H1 (cell line): ENCODE measurements around the gene CFAP61. TPM values are rescaled to one million over a fixed set of nuclear protein-coding genes. Genes with fewer than 3 reads are reported as not detected.

Source experiments
- BACH1 ChIP-seq: IDR thresholded peaks from 2 replicates; pipeline ENCODE4 v1.6.1; 2012; ENCODE audit warnings: low read length, improper control_type of control experiment
- SIN3A ChIP-seq, 2 experiments: IDR thresholded peaks in 1 of 2; conservative IDR thresholded peaks in 1 of 2; 2 replicates each; pipeline ENCODE4 v1.6.1; 2011 to 2012; ENCODE audit warnings: low read length in 2 of 2, improper control_type of control experiment in 1 of 2, low read depth in 1 of 2, mild to moderate bottlenecking in 1 of 2
- SP4 ChIP-seq: IDR thresholded peaks from 2 replicates; pipeline ENCODE4 v1.6.1; 2012; ENCODE audit warnings: low read length, inconsistent platforms
- polyA plus RNA-seq, 7 experiments: library from polyadenylated mRNA; depleted of rRNA in 3 of 7; stranded (reverse) in 5 of 7; unstranded in 2 of 7; fragments of >200 nt in 5 of 7; fragments of 200-250 nt in 2 of 7; gene quantifications; 1 replicate in 5 of 7; 2 replicates in 1 of 7; 4 replicates in 1 of 7; pipeline versions ENCODE4 v1.2.1 to v1.2.3, GENCODE V29; 2011 to 2013; ENCODE audit warnings: missing spikeins in 2 of 7, mixed read lengths in 2 of 7
- total RNA-seq: library from RNA; stranded (reverse); fragmentation: NEBNext Ultra II Directional; extraction: Animal tissue kit (Norgen Biotek cat#: 25700); gene quantifications from 2 replicates; pipeline ENCODE4 v1.2.1, GENCODE V29; 2021

CFAP61 gene
- total and polyA plus RNA-seq, 2 of the 8 experiments (the other 6 are each of a cell fraction or from before 2014, with no cell fraction given) = 0.29 to 0.61 TPM

DNA sequence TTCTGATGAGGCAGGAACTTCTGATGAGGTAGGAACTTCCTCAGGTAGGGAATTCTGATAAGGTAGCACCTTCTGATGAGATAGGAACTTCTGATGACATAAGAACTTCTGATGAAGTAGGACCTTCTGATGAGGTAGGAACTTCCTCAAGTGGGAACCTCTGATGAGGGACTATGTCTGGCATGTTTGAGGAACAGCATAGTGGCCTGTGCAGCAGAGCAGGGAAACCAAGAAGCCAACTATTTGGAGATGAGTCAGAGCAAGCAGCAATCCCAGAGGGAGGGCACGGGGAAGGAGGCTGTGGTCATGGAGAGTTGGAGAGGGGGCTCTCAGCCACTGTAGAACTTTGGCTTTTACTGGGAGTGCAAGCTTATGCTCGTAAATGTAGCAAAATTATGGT, 132.4 kb downstream of the CFAP61 start (continued):
- TF ChIP-seq SP4 (no peak), SIN3A (conservative IDR thresholded peaks at IDR 0.05 in 1 of 2, IDR thresholded peaks at IDR 0.05 in 1 of 2; ENCODE audit: low read depth in 1 of 2, low read length in 2 of 2) (no peak), BACH1 (no peak)
